ENCODE results near the gene ADD1. TPM values are rescaled to one million over a fixed set of nuclear protein-coding genes. Genes with fewer than 3 reads are reported as not detected.

The ADD1 gene
- total and polyA plus RNA-seq, 2 of the 13 experiments (the other 11 are each of a cell fraction or from before 2014, with no cell fraction given) = 73.9 to 122 TPM

GRCh38 chr4:2942532-2943363, 99.1 kb downstream of the ADD1 start:
- peaks cover 55 to 92% of the 10 kb centered on the region in 2 experiments for H3K36me3 ChIP-seq (replicated peaks in 1 of 2; ENCODE audit: control insufficient read depth in 1 of 2, insufficient read depth in 2 of 2, low read length in 2 of 2)
- DNase-seq (ENCODE audit: low spot score) = no peak
- ATAC-seq = peak; percentile 4; the same call in 1 of the 3 replicates
- no peak for TF ChIP-seq DBP (CRISPR knock-in tag; IDR thresholded peaks at IDR 0.05; ENCODE audit: not compliant biosample characterization)
- peak; percentile 42; the same call in 1 of the 2 replicates for TF ChIP-seq RBFOX2 (IDR thresholded peaks at IDR 0.05; ENCODE audit: low read depth, low read length)
- no peak for TF ChIP-seq ZSCAN22 (CRISPR knock-in tag; IDR thresholded peaks at IDR 0.05)
- no peak for TF ChIP-seq ZNF703 (CRISPR knock-in tag; IDR thresholded peaks at IDR 0.05; ENCODE audit: borderline replicate concordance)
- no peak for TF ChIP-seq MLX (CRISPR knock-in tag; IDR thresholded peaks at IDR 0.05)
- no peak for TF ChIP-seq SRSF9 (IDR thresholded peaks at IDR 0.05; ENCODE audit: borderline replicate concordance, insufficient read depth, low read depth, low read length, poor library complexity, severe bottlenecking)
- TF ChIP-seq KLF15 (CRISPR knock-in tag; IDR thresholded peaks at IDR 0.05; ENCODE audit: borderline replicate concordance) = no peak
- TF ChIP-seq TARDBP (CRISPR knock-in tag; IDR thresholded peaks at IDR 0.05) = no peak
- TF ChIP-seq MED8 (CRISPR knock-in tag; IDR thresholded peaks at IDR 0.05; ENCODE audit: insufficient replicate concordance) = no peak
- peak; percentile 82 for TF ChIP-seq AGO2 (optimal IDR thresholded peaks at IDR 0.05; ENCODE audit: low read depth, low read length)
- peak; percentile 18; the same call in 1 of the 2 replicates for TF ChIP-seq POLR2G (IDR thresholded peaks at IDR 0.05; ENCODE audit: low read depth, low read length)
- TF ChIP-seq GMEB2 (CRISPR knock-in tag; IDR thresholded peaks at IDR 0.05; ENCODE audit: low read depth) = no peak
- no peak for TF ChIP-seq ZNF713 (CRISPR knock-in tag; IDR thresholded peaks at IDR 0.05)
- TF ChIP-seq RBM22 (optimal IDR thresholded peaks at IDR 0.05; ENCODE audit: low read length) = peak; percentile 62
- no peak for TF ChIP-seq PAXIP1 (CRISPR knock-in tag; conservative IDR thresholded peaks at IDR 0.05)

More at GRCh38 chr4:2942532-2943363, 99.1 kb downstream of the ADD1 start:
- POLR2A ChIA-PET = interaction anchor here (2.6 kb wide), 1 partner anchor 12 kb away, joined by 5 read pairs; no protein-coding TSS in a partner anchor
- Histone ChIP-seq H3K4me1 (ENCODE audit: insufficient read depth, low read length) (peaks cover 2% of the 10 kb centered on the region), H3K27me3 (ENCODE audit: control insufficient read depth in 1 of 2, insufficient read depth in 2 of 2, low read length in 2 of 2) (no peaks in the 10 kb centered on the region), H3K9ac (ENCODE audit: insufficient read depth, low read depth, low read length) (no peak overlapping the region), H3K27ac (ENCODE audit: extremely low read length, insufficient read depth, low read length) (no peak overlapping the region), H2AFZ (ENCODE audit: low read length) (no peak overlapping the region), H3K4me3 (replicated peaks in 1 of 3; ENCODE audit: insufficient read depth in 1 of 3, low read depth in 2 of 3, low read length in 3 of 3) (no peak overlapping the region), H3K9me3 (ENCODE audit: low read length) (no peaks in the 10 kb centered on the region), H3K4me2 (ENCODE audit: low read depth, low read length) (no peak overlapping the region), H4K20me1 (ENCODE audit: insufficient read depth, low read length) (peaks cover 5% of the 10 kb centered on the region; the same call in 1 of the 2 replicates), H3K79me2 (ENCODE audit: insufficient read depth, low read length) (no peaks in the 10 kb centered on the region)
- in situ Hi-C loops (cut with HindIII; ENCODE audit: extremely low pct_ligation_motif_present, low pct_unique_long_range_greater_than_20kb) = no loop called here
- 96% methylated on average over 23 of the region's 31 CpGs for WGBS (ENCODE audit: low lambda C conversion rate)
- no peak for FAIRE-seq
- intact Hi-C loops (cut with micrococcal nuclease; ENCODE audit: unreplicated experiment) = no loop called here
- BruUV-seq (replicated peaks) = no TSS peak
- CTCF ChIA-PET (ENCODE audit: low intra/inter-chr PET ratio, low total read pairs) = no interaction called here
